B cell (primary cell): ENCODE measurements around the gene SENP1. TPM values are rescaled to one million over a fixed set of nuclear protein-coding genes. Genes with fewer than 3 reads are reported as not detected.

Experiments used
- ATAC-seq: fragments of 200-7000 bp; cut with Tn5 transposase; one replicate; pipeline ENCODE4 v1.10.0; 2021; ENCODE audit warnings: low read depth, mild to moderate bottlenecking, moderate number of reproducible peaks, moderate library complexity
- CTCF ChIA-PET: fragments of 350-600 bp; sonication (Branson Sonifier 250); formaldehyde crosslinking; loops from one replicate; lab custom pipeline; 2021; ENCODE audit warnings: antibody characterized with exemption, inconsistent platforms; lab: Charles Lee
- POLR2A ChIA-PET: fragments of 350-600 bp; sonication (Branson Sonifier 250); formaldehyde crosslinking; loops from one replicate; lab custom pipeline; 2021; ENCODE audit warnings: antibody characterized with exemption; lab: Charles Lee
- DNase-seq: peaks from one replicate; pipeline ENCODE4 v3.0.0; 2013
- H2AFZ ChIP-seq: 2 replicates; pipeline ENCODE4 v1.6.1; 2012; ENCODE audit warnings: mild to moderate bottlenecking, low read depth, low read length; ENCODE audit not compliant: insufficient read depth, poor library complexity, severe bottlenecking
- H3K27ac ChIP-seq, 2 donors: 1 replicate in 1 of 2; 2 replicates in 1 of 2; pipeline ENCODE4 v1.5.1; 2012 to 2013; ENCODE audit warnings: low read length in 2 of 2, mild to moderate bottlenecking in 2 of 2, moderate library complexity in 1 of 2
- H3K27me3 ChIP-seq, 4 experiments: fragments of 200-600 bp in 1 of 4; sonication (generic) in 1 of 4; replicated peaks in 1 of 4; 1 replicate in 2 of 4; 2 replicates in 2 of 4; pipeline versions ENCODE4 v1.6.1 to v1.7.0; 2013 to 2016; ENCODE audit warnings: low read length in 3 of 4, mild to moderate bottlenecking in 2 of 4, mixed read lengths in 1 of 4, moderate library complexity in 1 of 4; ENCODE audit not compliant: insufficient read depth in 4 of 4, control insufficient read depth in 3 of 4; ENCODE audit errors: control extremely low read depth in 1 of 4
- H3K36me3 ChIP-seq, 2 experiments: replicated peaks in 1 of 2; 1 replicate in 1 of 2; 2 replicates in 1 of 2; pipeline versions ENCODE4 v1.6.1 to v1.7.1; 2013; ENCODE audit warnings: low read length in 1 of 2; ENCODE audit not compliant: insufficient read depth in 2 of 2, control insufficient read depth in 1 of 2; ENCODE audit errors: control extremely low read depth in 1 of 2, extremely low read depth in 1 of 2
- H3K4me1 ChIP-seq, 2 donors: fragments of 200-600 bp in 1 of 2; sonication (generic) in 1 of 2; 1 replicate in 1 of 2; 2 replicates in 1 of 2; pipeline versions ENCODE4 v1.5.1 to v1.6.1; 2013 to 2017; ENCODE audit warnings: low read length in 2 of 2; ENCODE audit not compliant: control insufficient read depth in 2 of 2, insufficient read depth in 2 of 2
- H3K4me2 ChIP-seq: replicated peaks from 2 replicates; pipeline ENCODE3; 2012; ENCODE audit warnings: mild to moderate bottlenecking, low read depth, low read length; ENCODE audit not compliant: poor library complexity, severe bottlenecking
- H3K4me3 ChIP-seq, 5 experiments: fragments of 200-600 bp in 1 of 5; sonication (generic) in 1 of 5; 1 replicate in 3 of 5; 2 replicates in 2 of 5; pipeline versions ENCODE4 v1.5.1 to v1.7.0; 2011 to 2016; ENCODE audit warnings: low read length in 4 of 5, mild to moderate bottlenecking in 4 of 5, low read depth in 2 of 5, control low read depth in 1 of 5, moderate library complexity in 1 of 5; ENCODE audit not compliant: insufficient read depth in 1 of 5; ENCODE audit errors: control extremely low read depth in 1 of 5, extremely low read depth in 1 of 5
- H3K79me2 ChIP-seq: fragments of 200-600 bp; sonication (generic); one replicate; pipeline ENCODE4 v1.6.0; 2016; ENCODE audit warnings: low read length; ENCODE audit not compliant: control insufficient read depth, insufficient read depth
- H3K9ac ChIP-seq: fragments of 200-600 bp; sonication (generic); 2 replicates; pipeline ENCODE4 v1.6.1; 2017; ENCODE audit warnings: mild to moderate bottlenecking, low read length, moderate library complexity
- H3K9me3 ChIP-seq, 3 donors: one replicate each; pipeline versions ENCODE4 v1.6.1 to v1.7.1; 2013; ENCODE audit warnings: low read length in 2 of 3; ENCODE audit not compliant: control insufficient read depth in 2 of 3, insufficient read depth in 1 of 3; ENCODE audit errors: control extremely low read depth in 1 of 3
- H4K20me1 ChIP-seq: 2 replicates; pipeline ENCODE4 v1.6.0; 2012; ENCODE audit warnings: mild to moderate bottlenecking, low read length; ENCODE audit not compliant: insufficient read depth, control insufficient read depth, poor library complexity, severe bottlenecking
- H3K27ac Mint-ChIP-seq: one replicate; pipeline ENCODE4 v1.8.0; 2021; ENCODE audit warnings: mixed read lengths
- H3K27me3 Mint-ChIP-seq: one replicate; pipeline ENCODE4 v1.8.0; 2021; ENCODE audit warnings: mixed read lengths
- H3K4me1 Mint-ChIP-seq: one replicate; pipeline ENCODE4 v1.8.0; 2021; ENCODE audit warnings: mixed read lengths
- H3K4me3 Mint-ChIP-seq: one replicate; pipeline ENCODE4 v1.8.0; 2021; ENCODE audit warnings: mixed read lengths
- H3K9me3 Mint-ChIP-seq: one replicate; pipeline ENCODE4 v1.8.0; 2022; ENCODE audit warnings: mixed read lengths; ENCODE audit not compliant: insufficient read depth
- CTCF ChIP-seq: fragments of 200-600 bp; IDR thresholded peaks from one replicate; pipeline ENCODE4 v1.8.0; 2022; ENCODE audit warnings: antibody characterized with exemption, mild to moderate bottlenecking
- EZH2 ChIP-seq: IDR thresholded peaks from 2 replicates; pipeline ENCODE4 v1.6.1; 2012; ENCODE audit warnings: borderline replicate concordance, low read depth, mild to moderate bottlenecking, moderate library complexity, low read length; ENCODE audit not compliant: insufficient read depth, poor library complexity, severe bottlenecking
- WGBS: methylation state at CpG from one replicate; pipeline ENCODE4 v1.1.5; 2013; ENCODE audit warnings: missing lambda C conversion rate; ENCODE audit not compliant: insufficient coverage; 5-methylcytosine and 5-hydroxymethylcytosine counted together
- intact Hi-C: fragments of 100-400 bp; cut with micrococcal nuclease; formaldehyde crosslinking; loops from one replicate; pipeline ENCODE4 v1.10.0; 2022
- polyA minus RNA-seq: library from RNA; depleted of rRNA, polyadenylated mRNA; stranded (reverse); fragments of >200 nt; gene quantifications from 2 replicates; pipeline ENCODE4 v1.2.3, GENCODE V29; 2012
- polyA plus RNA-seq: library from polyadenylated mRNA; depleted of rRNA; stranded (reverse); fragments of >200 nt; gene quantifications from 2 replicates; pipeline ENCODE4 v1.2.3, GENCODE V29; 2012
- total RNA-seq, 2 donors: library from RNA; stranded (reverse); fragments of 120-200 nt in 1 of 2; gene quantifications; 1 replicate in 1 of 2; 2 replicates in 1 of 2; pipeline versions ENCODE4 v1.2.3 to v1.2.4, GENCODE V29; 2013 to 2022

SENP1 gene
- 43.8 and 44.8 TPM in 2 replicates for total RNA-seq
- 29.5 TPM for total RNA-seq (2013)
- polyA plus RNA-seq, result 7.3 and 8.9 TPM in 2 replicates
- polyA minus RNA-seq, result 12.2 and 19.9 TPM in 2 replicates

- Histone ChIP-seq H3K27ac (peak within 1 kb of the TSS; percentile 93 to 99), H3K27me3 (no peaks in the 10 kb centered on the region), H3K9ac (peak within 1 kb of the TSS; percentile 87), H3K79me2 (peaks cover 71% of the 10 kb centered on the region), H3K4me2 (peak within 1 kb of the TSS; percentile 83), H3K4me1 (peaks cover 20% of the 10 kb centered on the region in 2 donors), H4K20me1 (no peaks in the 10 kb centered on the region), H2AFZ (peak within 1 kb of the TSS; percentile 70), H3K4me3 (peak within 1 kb of the TSS; percentile 61 to 94 (median 80)), H3K9me3 (no peaks in the 10 kb centered on the region), H3K36me3 (no peaks in the 10 kb centered on the region)
- TF ChIP-seq EZH2, result no peak
- peak; percentile 28 for TF ChIP-seq CTCF
- under 1% methylated on average over 47 of the region's 53 CpGs for WGBS
- peak within 1 kb of the TSS; percentile 89 for H3K4me3 Mint-ChIP-seq
- ChIA-PET CTCF (interaction anchor here (0.5 to 2.9 kb wide), 7 partner anchors 14 to 558 kb away, joined by 3 to 28 read pairs (median 4); partner anchors contain the start of genes ASB8 and PFKM), POLR2A (interaction anchor here (0.6 to 2.7 kb wide), 5 partner anchors 13 to 591 kb away, joined by 3 to 10 read pairs (median 4); partner anchors contain the start of genes ASB8 and PFKM)
- intact Hi-C loops, result loop anchor here (1.0 to 10.0 kb wide), 7 partner anchors 13 to 1639 kb away; partner anchors contain the start of genes ASB8, CCNT1, HDAC7 and PFKM
- no peaks in the 10 kb centered on the region for H3K27me3 Mint-ChIP-seq
- DNase-seq, result peak; percentile 96
- H3K9me3 Mint-ChIP-seq, result no peaks in the 10 kb centered on the region
- peak; percentile 78 for ATAC-seq
- peak within 1 kb of the TSS; percentile 95 for H3K27ac Mint-ChIP-seq
- H3K4me1 Mint-ChIP-seq, result peaks cover 38% of the 10 kb centered on the region
Measured at GRCh38 chr12:48105867-48106680, at the start of gene SENP1. TSS of gene SENP1 (minus strand) at chr12:48106079. CDS start at chr12:48101472, 4,607 bp downstream.
